Measurements from ENCODE around the gene MYO1B.

MYO1B gene

DNA sequence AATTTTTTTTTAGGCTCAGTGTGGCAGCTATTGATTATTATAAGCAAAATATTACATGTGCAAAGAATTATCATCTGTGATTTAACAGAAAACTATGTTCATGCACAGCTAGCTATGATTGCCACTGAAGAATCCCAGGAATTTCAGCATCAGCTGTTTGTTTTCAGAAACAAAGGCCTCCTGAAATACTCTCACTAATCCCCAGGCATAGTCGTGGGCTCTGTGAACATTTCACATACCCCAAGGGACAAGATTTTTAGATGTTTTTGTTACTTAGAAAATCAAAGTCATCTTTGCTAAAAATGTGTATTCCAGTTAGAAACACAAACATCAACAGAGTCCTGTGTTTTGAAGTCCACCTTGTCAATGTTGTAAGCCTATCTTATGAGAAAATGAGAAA is 156.1 kb downstream of the MYO1B start:
- DNase-seq, result no peak

GRCh38 chr2:191402966-191403565 is 157.9 kb downstream of the MYO1B start:
- no peak for DNase-seq

DNA sequence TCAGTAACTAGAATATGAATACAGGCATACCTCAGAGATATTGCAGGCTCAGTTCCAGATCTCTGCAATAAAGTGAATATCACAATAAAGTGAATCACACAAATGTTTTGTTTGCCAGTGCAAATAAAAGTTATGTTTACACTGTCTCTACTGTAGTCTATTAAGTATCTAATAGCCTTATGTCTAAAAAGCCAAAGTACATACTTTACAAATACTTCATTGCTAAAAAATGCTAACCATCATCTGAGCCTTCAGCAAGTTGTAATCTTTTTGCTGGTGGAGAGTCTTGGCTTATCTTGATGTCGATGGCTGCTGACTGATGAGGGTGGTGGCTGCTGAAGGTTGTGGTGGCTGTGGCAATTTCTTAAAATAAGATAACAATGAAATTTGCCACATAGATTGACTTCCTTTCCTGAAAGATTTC is 159.4 kb downstream of the MYO1B start:
- no peak for DNase-seq

GRCh38 chr2:191405546-191405945 is 160.3 kb downstream of the MYO1B start:
- DNase-seq, result no peak

- DNase-seq, result no peak
Observed at GRCh38 chr2:191410646-191411436, 165.6 kb downstream of the MYO1B start.

GRCh38 chr2:191411472-191411871 is 166.3 kb downstream of the MYO1B start:
- DNase-seq, result no peak

- peak in 1 of 51 donors; percentile 15 for DNase-seq
Observed at GRCh38 chr2:191412353-191412752, 167.1 kb downstream of the MYO1B start.

DNA sequence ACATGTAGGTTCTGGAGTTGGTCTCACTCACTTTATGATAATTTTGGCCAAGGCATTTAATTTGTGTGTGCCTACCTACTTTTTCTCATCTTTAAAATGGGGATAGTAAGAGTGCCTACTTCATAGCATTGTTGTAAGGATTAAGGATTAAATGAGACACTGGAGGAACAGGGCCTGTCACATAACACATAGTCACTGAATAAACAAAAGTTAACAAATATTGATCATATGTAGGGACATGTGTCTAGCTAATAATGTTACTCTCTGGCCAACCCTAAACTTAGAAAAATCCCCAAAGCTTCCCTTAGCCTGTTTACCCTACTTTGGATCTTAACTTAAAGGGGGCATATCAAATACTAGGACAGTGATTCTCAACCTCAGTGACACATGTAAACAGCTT is 169.9 kb downstream of the MYO1B start:
- no peak for DNase-seq

- no peak for DNase-seq
Observed at GRCh38 chr2:191415858-191416257, 170.7 kb downstream of the MYO1B start.

DNA sequence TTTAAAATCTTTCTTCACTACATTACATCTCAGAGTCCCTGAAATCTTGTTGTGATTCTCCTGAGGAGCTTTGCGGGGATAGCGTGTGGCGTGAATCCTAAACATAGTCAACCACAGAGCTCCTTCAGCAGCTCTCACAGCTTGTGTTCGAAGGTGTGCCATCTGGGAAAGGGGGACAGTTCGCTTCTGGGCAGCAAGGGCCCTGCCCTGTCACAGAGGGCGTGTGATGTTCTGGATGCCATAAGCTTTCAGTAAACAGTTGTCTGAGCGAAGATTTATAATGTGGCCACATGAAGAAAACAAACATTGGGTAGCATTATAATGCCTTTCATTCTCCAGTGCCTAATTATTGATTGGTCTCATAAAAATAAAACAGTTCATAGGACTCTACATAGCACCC is 172.5 kb downstream of the MYO1B start:
- no peak for DNase-seq

DNA sequence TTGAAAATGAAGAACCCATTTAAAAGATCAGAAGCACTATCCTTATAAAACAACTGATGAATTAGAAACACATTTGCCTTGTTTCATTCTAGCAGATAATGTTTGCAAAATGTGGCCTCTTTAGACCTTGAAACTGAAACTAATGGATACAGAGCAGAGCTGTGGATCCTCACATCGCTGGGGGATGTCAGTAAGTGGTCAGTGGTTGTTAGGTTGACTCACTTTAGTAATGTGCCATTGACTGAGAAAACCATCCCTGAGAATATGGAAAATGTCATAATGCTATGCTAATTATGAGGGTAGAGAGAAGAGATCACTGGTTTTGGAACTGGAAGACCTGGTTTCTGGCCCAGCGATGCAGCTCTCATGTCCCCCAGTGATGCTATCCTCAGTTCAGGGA is 176.7 kb downstream of the MYO1B start:
- no peak for DNase-seq

- no peak for DNase-seq
Observed at GRCh38 chr2:191427031-191427430, 181.8 kb downstream of the MYO1B start.

- DNase-seq, result no peak
Observed at GRCh38 chr2:191428141-191428540, 182.9 kb downstream of the MYO1B start.

- no peak for DNase-seq
Observed at GRCh38 chr2:191430476-191430875, 185.3 kb downstream of the MYO1B start.

DNA sequence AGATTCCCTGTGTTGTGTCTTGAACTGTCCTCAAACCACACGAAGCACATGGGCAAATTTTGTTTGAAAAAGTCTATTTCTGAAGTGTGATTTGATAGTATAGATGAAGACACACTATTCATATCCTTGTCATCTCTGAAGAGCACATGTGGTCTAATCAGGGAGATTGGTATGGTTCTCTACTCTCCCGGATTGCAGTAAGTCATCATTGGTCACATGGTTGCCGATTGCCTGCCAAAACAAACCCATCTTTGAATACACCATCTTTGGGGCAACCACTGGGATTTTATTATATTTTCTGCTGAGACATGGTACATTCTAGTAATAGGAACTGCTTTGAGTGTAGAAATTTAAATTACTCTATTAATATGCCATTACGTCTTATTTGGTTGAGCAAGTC is 186.9 kb downstream of the MYO1B start:
- DNase-seq, result no peak

DNA sequence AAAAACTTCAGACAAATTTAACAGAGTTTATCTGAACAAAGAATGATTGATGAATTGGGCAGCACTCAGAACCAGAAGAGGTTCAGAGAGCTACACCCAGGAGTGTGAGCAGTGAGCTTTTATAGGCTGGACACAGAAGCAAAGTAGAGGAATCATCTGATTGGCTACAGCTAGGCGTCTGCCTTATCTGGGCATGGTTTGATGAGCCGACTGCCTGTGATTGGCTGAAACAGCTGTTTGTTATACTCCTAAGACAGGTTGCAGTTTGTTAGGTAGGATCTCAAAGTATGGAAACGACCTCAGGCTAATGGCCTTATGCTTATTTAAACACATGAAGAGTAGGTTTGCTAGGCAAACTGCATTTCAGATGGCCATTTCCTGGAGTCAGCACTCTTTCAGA is 188.9 kb downstream of the MYO1B start:
- DNase-seq, result no peak

GRCh38 chr2:191435141-191435540 is 189.9 kb downstream of the MYO1B start:
- no peak for DNase-seq

DNA sequence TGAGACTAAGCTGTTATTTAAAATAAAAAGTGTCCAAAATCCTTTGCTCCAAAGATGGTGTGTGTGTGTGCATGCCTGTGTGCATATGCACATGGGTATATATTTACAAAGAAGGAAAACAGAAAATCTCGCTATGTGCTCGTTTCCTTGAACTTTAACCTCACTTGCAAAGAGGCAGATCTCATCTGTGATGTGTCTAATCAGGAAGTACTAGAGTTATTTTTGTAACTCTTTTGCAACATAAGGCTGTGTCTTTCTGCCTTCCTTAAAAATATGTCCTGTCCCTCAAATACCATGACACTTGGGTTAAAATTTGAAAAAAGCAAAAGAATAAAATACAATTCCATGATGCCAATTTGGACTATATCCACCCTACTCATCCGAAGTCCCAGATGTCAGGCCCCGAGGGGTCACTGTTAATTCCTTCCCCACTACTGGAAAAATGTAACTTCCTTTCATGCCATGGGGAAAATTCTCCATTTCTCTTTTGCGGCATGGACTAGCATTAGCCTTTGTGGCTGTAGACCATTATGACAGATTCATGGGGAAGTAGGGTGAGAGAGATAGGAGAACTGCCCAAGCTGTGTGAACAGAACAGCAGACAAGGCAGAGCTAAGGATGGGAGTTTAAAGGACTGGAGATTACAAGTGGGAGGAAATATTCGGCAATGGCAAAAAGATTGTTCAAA is 191.3 kb downstream of the MYO1B start:
- DNase-seq, result no peak

- no peak for DNase-seq
Observed at GRCh38 chr2:191439481-191439880, 194.3 kb downstream of the MYO1B start.

DNA sequence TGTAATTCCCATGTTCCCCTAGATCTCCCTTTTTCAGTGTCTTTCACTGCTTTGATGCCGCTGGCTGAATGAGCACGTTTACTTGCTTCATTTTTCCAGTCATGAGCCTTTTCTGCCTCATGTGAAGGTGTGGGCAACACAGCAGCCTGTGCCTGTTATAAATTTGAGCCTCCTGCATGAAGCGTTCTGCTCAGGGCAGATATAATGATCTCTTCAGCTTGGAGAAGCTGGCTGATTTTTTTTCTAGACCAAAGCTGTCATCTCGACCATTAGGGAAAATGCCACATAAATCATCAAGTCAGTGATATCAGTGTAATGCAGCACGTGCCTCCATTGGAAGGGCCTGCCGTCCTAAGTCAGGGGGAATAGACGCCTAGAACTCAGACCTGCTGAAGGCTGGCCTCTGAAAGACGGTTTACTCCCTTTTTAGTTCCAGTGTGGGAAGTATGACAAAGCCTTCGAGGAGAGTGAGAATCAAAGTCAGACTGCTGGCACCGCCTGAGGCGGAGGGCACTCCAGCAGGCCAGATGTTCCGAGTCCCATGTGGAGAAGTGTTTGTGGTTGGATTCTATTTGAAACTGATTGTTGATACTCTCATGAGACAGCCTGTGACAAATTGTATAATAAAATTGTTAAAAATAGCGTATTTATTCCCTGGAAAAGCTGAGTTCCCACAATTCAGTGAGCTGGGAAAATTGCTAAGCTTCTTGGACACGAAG is 196.5 kb downstream of the MYO1B start:
- no peak for DNase-seq

DNA sequence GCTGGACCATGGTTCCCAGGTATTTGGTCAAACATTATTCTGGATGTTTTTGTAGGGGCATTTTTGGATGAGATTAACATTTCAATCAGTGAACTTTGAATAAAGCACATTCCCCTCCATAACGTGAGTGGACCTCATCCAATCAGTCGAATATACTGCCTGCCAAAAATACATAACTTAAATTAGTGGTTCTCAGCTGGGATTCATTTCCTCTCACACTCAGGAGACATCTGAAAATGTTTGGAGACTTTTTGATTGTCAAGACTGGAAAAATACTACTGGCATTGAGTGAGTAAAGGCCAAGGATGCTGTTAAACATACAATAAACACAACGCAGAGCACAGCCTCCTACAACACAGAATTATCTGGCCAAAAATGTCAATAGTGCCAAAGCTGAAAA is 198.2 kb downstream of the MYO1B start:
- no peak for DNase-seq

DNA sequence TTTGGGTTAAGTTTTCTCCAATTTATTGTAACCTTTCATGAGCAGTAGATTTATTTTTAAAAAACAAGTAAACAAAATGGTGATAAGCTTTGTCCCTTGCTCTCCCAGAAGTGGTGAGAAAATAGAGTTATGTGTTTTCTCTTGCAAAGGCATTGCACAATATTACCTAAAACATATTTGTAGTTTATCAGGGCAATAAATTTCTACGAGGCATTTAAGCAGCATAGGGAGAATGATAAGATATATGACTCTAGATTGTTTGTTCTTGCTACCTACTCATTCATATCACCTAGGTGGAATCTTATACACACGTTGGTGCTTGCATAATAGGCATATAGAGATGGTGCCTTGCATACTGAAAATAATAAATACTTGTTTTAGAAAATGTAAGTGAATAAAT is 201.7 kb downstream of the MYO1B start:
- DNase-seq, result no peak
